Osteoblast (primary cell): ENCODE measurements around the gene PLXNA2. TPM values are rescaled to one million over a fixed set of nuclear protein-coding genes. Genes with fewer than 3 reads are reported as not detected.

Experiments used
- DNase-seq: peaks from one replicate; pipeline ENCODE4 v3.0.0; 2011; ENCODE audit warnings: low spot score, mixed read lengths; ENCODE audit not compliant: insufficient read length; ENCODE audit errors: missing footprints
- H2AFZ ChIP-seq: 2 replicates; pipeline ENCODE4 v1.6.0; 2011; ENCODE audit warnings: mild to moderate bottlenecking, low read length
- H3K27ac ChIP-seq: 2 replicates; pipeline ENCODE4 v1.5.1; 2011; ENCODE audit warnings: mild to moderate bottlenecking, low read depth, low read length, moderate library complexity
- H3K27me3 ChIP-seq: 2 replicates; pipeline ENCODE4 v1.6.0; 2012; ENCODE audit warnings: mild to moderate bottlenecking, control low read depth, inconsistent platforms, low read length, moderate library complexity; ENCODE audit not compliant: insufficient read depth
- H3K36me3 ChIP-seq: 2 replicates; pipeline ENCODE4 v1.5.1; 2011; ENCODE audit warnings: mild to moderate bottlenecking, low read length, control low read depth, moderate library complexity; ENCODE audit not compliant: insufficient read depth
- H3K4me1 ChIP-seq: 2 replicates; pipeline ENCODE4 v1.5.1; 2011; ENCODE audit warnings: mild to moderate bottlenecking, low read length, control low read depth, moderate library complexity; ENCODE audit not compliant: insufficient read depth
- H3K4me2 ChIP-seq: 2 replicates; pipeline ENCODE4 v1.6.0; 2011; ENCODE audit warnings: mild to moderate bottlenecking, low read length; ENCODE audit not compliant: insufficient read depth
- H3K4me3 ChIP-seq: fragments of 200-600 bp; sonication (generic); 3 replicates; pipeline ENCODE4 v1.5.1; 2012; ENCODE audit warnings: mild to moderate bottlenecking, low read length, inconsistent platforms; ENCODE audit not compliant: insufficient read depth
- H3K79me2 ChIP-seq: 2 replicates; pipeline ENCODE4 v1.6.0; 2012; ENCODE audit warnings: mild to moderate bottlenecking, low read length, control low read depth, inconsistent platforms; ENCODE audit not compliant: insufficient read depth
- H3K9me3 ChIP-seq: 2 replicates; pipeline ENCODE4 v1.5.1; 2011; ENCODE audit warnings: low read depth, low read length, control low read depth
- H4K20me1 ChIP-seq: 2 replicates; pipeline ENCODE4 v1.6.0; 2012; ENCODE audit warnings: mild to moderate bottlenecking, low read length, control low read depth; ENCODE audit not compliant: insufficient read depth
- total RNA-seq: library from RNA; depleted of rRNA; stranded (reverse); fragments of >200 nt; gene quantifications from 2 replicates; pipeline ENCODE4 v1.2.3, GENCODE V29; 2012
- TF ChIP-seq, protein P1 (sequence below): IDR thresholded peaks from 2 replicates; pipeline ENCODE4 v1.5.1; 2011; ENCODE audit warnings: mild to moderate bottlenecking, low read depth, low read length, moderate library complexity; ENCODE audit errors: extremely low read depth

Gene PLXNA2
- total RNA-seq, 1 donor: 3.3 TPM

DNA sequence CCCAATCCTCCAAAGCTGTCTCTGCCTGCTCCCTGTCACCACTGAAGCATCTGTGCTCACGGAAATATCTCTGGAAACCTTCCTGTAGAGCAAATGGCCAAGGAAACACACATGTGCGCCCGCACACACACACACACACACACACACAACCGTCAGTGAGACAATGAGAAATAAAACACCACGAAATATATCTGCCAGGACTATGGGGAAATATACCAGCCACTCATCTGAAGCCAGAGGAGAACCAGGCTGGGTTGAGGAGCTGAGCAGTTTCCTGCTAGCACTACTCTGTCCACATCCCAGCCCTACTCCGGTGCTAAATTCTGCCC is 25.1 kb upstream of the PLXNA2 start:
- no peaks in the 10 kb centered on the region for H3K9me3 ChIP-seq
- TF ChIP-seq, protein P1, sequence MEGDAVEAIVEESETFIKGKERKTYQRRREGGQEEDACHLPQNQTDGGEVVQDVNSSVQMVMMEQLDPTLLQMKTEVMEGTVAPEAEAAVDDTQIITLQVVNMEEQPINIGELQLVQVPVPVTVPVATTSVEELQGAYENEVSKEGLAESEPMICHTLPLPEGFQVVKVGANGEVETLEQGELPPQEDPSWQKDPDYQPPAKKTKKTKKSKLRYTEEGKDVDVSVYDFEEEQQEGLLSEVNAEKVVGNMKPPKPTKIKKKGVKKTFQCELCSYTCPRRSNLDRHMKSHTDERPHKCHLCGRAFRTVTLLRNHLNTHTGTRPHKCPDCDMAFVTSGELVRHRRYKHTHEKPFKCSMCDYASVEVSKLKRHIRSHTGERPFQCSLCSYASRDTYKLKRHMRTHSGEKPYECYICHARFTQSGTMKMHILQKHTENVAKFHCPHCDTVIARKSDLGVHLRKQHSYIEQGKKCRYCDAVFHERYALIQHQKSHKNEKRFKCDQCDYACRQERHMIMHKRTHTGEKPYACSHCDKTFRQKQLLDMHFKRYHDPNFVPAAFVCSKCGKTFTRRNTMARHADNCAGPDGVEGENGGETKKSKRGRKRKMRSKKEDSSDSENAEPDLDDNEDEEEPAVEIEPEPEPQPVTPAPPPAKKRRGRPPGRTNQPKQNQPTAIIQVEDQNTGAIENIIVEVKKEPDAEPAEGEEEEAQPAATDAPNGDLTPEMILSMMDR: no peak
- H3K79me2 ChIP-seq: no peaks in the 10 kb centered on the region
- H3K4me2 ChIP-seq: no peak overlapping the region
- H4K20me1 ChIP-seq: no peaks in the 10 kb centered on the region
- H3K27me3 ChIP-seq: peaks cover 56% of the 10 kb centered on the region
- H3K4me1 ChIP-seq: no peaks in the 10 kb centered on the region
- no peak overlapping the region for H3K27ac ChIP-seq
- no peak overlapping the region for H3K4me3 ChIP-seq
- no peak for DNase-seq
- no peak overlapping the region for H2AFZ ChIP-seq
- H3K36me3 ChIP-seq: no peaks in the 10 kb centered on the region

GRCh38 chr1:208268541-208269337 is 24.6 kb upstream of the PLXNA2 start:
- H3K4me2 ChIP-seq: no peak overlapping the region
- H3K79me2 ChIP-seq: no peaks in the 10 kb centered on the region
- H3K36me3 ChIP-seq: no peaks in the 10 kb centered on the region
- H3K27me3 ChIP-seq: peaks cover 56% of the 10 kb centered on the region
- H3K9me3 ChIP-seq: no peaks in the 10 kb centered on the region
- no peak overlapping the region for H3K27ac ChIP-seq
- TF ChIP-seq, protein P1: no peak
- no peak overlapping the region for H3K4me3 ChIP-seq
- H2AFZ ChIP-seq: no peak overlapping the region
- H3K4me1 ChIP-seq: no peaks in the 10 kb centered on the region
- no peaks in the 10 kb centered on the region for H4K20me1 ChIP-seq
- DNase-seq: no peak

DNA sequence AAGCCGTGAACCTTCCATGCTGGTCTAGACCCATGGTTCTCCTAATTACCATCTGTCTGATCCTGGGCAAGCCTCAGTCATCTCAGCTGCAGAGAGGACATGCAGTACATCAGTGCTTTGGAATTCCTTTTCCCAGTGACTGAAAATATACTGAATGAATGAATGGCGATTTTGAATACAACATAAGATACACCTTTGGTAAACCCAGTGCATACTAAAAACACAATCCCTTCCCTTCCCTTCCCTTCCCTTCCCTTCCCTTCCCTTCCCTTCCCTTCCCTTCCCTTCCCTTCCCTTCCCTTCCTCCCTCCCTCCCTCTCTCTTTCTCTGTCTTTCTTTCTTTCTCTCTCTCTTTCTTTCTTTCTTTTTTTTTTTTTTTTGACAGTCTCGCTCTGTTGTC is 21.3 kb upstream of the PLXNA2 start:
- H3K36me3 ChIP-seq: no peaks in the 10 kb centered on the region
- H3K9me3 ChIP-seq: peaks cover 2% of the 10 kb centered on the region
- H2AFZ ChIP-seq: no peak overlapping the region
- DNase-seq: no peak
- no peak overlapping the region for H3K4me2 ChIP-seq
- H3K27me3 ChIP-seq: peaks cover 42% of the 10 kb centered on the region
- TF ChIP-seq, protein P1: no peak
- no peak overlapping the region for H3K27ac ChIP-seq
- H4K20me1 ChIP-seq: no peaks in the 10 kb centered on the region
- H3K79me2 ChIP-seq: no peaks in the 10 kb centered on the region
- no peak overlapping the region for H3K4me3 ChIP-seq
- H3K4me1 ChIP-seq: no peaks in the 10 kb centered on the region

DNA sequence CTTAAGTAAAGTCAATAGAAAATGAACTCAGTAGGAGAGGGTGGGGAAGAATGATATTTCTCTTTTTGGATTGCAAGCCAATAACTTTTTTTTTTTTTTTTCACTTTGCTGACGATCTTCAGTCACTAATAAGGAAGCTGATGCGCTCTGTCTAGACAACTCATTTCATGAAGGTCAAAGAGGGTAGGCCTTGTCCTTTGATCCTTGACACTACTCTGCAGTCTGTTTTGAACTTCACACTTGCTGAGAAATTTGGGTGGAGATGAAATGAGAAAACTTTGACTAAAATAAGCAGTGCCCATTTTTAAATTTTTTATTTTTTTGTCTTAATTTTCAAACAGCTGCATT is 20.9 kb upstream of the PLXNA2 start:
- Histone ChIP-seq H3K27ac (no peak overlapping the region), H3K79me2 (no peaks in the 10 kb centered on the region), H3K27me3 (peaks cover 37% of the 10 kb centered on the region), H2AFZ (no peak overlapping the region), H3K4me2 (no peak overlapping the region), H4K20me1 (no peaks in the 10 kb centered on the region), H3K36me3 (no peaks in the 10 kb centered on the region), H3K4me1 (no peaks in the 10 kb centered on the region), H3K4me3 (no peak overlapping the region), H3K9me3 (peaks cover 3% of the 10 kb centered on the region)
- TF ChIP-seq, protein P1: no peak
- no peak for DNase-seq
